HepG2 (cell line): ENCODE measurements around the gene FAAP100. TPM values are rescaled to one million over a fixed set of nuclear protein-coding genes. Genes with fewer than 3 reads are reported as not detected.

Experiments
- ATAC-seq: fragments of 200-7000 bp; cut with Tn5 transposase; 3 replicates; pipeline ENCODE4 v1.9.1; 2020; ENCODE audit warnings: mild to moderate bottlenecking, moderate library complexity
- BruUV-seq: library from RNA; stranded (reverse); fragments of 400-500 nt; replicated peaks from 2 replicates; lab custom pipeline; 2021; lab: Mats Ljungman, UMichigan
- CTCF ChIA-PET: fragments of 300-600 bp; formaldehyde crosslinking; extraction: SDS; loops from one replicate; lab custom pipeline; 2021; ENCODE audit warnings: low total read pairs, inconsistent platforms, low intra/inter-chr PET ratio; lab: Yijun Ruan, JAX
- POLR2A ChIA-PET: fragments of 350-600 bp; sonication (Branson Sonifier 250); formaldehyde crosslinking; loops from one replicate; lab custom pipeline; 2020; ENCODE audit warnings: antibody characterized with exemption, inconsistent platforms; lab: Yijun Ruan, JAX
- DNase-seq: peaks from one replicate; pipeline ENCODE4 v3.0.0-alpha.2; 2015; ENCODE audit warnings: low spot score
- FAIRE-seq: peaks from 3 replicates; lab custom pipeline; 2011; peaks lifted over from hg19 to GRCh38; lab: Jason Lieb, UNC
- H2AFZ ChIP-seq: one replicate; pipeline ENCODE4 v1.6.1; 2011; ENCODE audit warnings: low read length, inconsistent platforms
- H3K27ac ChIP-seq: fragments of 300-600 bp; 3 replicates; pipeline ENCODE4 v1.8.0; 2011; ENCODE audit warnings: mixed run types, mild to moderate bottlenecking, mixed read lengths, low read length, inconsistent platforms; ENCODE audit not compliant: insufficient read depth; ENCODE audit errors: extremely low read length
- H3K27me3 ChIP-seq, 2 experiments: fragments of 200-600 bp in 1 of 2; 2 replicates in 1 of 2; 3 replicates in 1 of 2; pipeline versions ENCODE4 v1.6.0 to v1.8.0; 2011; ENCODE audit warnings: low read length in 2 of 2, mild to moderate bottlenecking in 2 of 2, moderate library complexity in 2 of 2, inconsistent platforms in 1 of 2; ENCODE audit not compliant: insufficient read depth in 2 of 2, control insufficient read depth in 1 of 2
- H3K36me3 ChIP-seq, 2 experiments: fragments of 200-600 bp in 1 of 2; replicated peaks in 1 of 2; 2 replicates in 1 of 2; 3 replicates in 1 of 2; pipeline versions ENCODE4 v1.5.1 to v1.8.0; 2011; ENCODE audit warnings: low read length in 2 of 2, inconsistent platforms in 1 of 2; ENCODE audit not compliant: insufficient read depth in 2 of 2, control insufficient read depth in 1 of 2
- H3K4me1 ChIP-seq: 2 replicates; pipeline ENCODE4 v1.5.1; 2012; ENCODE audit warnings: low read length, inconsistent platforms; ENCODE audit not compliant: insufficient read depth
- H3K4me2 ChIP-seq: 2 replicates; pipeline ENCODE4 v1.6.0; 2011; ENCODE audit warnings: low read depth, low read length, inconsistent platforms
- H3K4me3 ChIP-seq, 3 experiments: fragments of 200-600 bp in 1 of 3; sonication (generic), shearing (Covaris generic) in 1 of 3; replicated peaks in 1 of 3; 2 replicates each; pipeline ENCODE4 v1.5.1; 2011 to 2016; ENCODE audit warnings: low read length in 3 of 3, inconsistent platforms in 2 of 3, low read depth in 2 of 3, mild to moderate bottlenecking in 2 of 3, control low read depth in 1 of 3, mixed read lengths in 1 of 3; ENCODE audit not compliant: insufficient read depth in 1 of 3
- H3K79me2 ChIP-seq: one replicate; pipeline ENCODE4 v1.6.1; 2011; ENCODE audit warnings: low read length, inconsistent platforms; ENCODE audit not compliant: insufficient read depth
- H3K9ac ChIP-seq: 2 replicates; pipeline ENCODE4 v1.6.0; 2011; ENCODE audit warnings: mild to moderate bottlenecking, low read depth, low read length, inconsistent platforms; ENCODE audit not compliant: insufficient read depth
- H3K9me3 ChIP-seq: 2 replicates; pipeline ENCODE4 v1.5.1; 2012; ENCODE audit warnings: mild to moderate bottlenecking, low read length
- H4K20me1 ChIP-seq: 2 replicates; pipeline ENCODE4 v1.6.0; 2011; ENCODE audit warnings: inconsistent platforms, mild to moderate bottlenecking, low read length, moderate library complexity; ENCODE audit not compliant: insufficient read depth
- GPN1 ChIP-seq: sonication (generic); formaldehyde crosslinking; IDR thresholded peaks from 2 replicates; pipeline ENCODE4 v1.5.1; 2020; ENCODE audit warnings: missing genetic modification reagents, borderline replicate concordance
- KLF11 ChIP-seq: IDR thresholded peaks from 2 replicates; pipeline ENCODE4 v1.6.1; 2016; ENCODE audit warnings: missing compliant biosample characterization
- KLF15 ChIP-seq: sonication (generic); formaldehyde crosslinking; IDR thresholded peaks from 2 replicates; pipeline ENCODE4 v1.8.1; 2023; ENCODE audit warnings: borderline replicate concordance, mild to moderate bottlenecking, inconsistent platforms, missing genetic modification reagents, mixed read lengths
- SOX13 ChIP-seq, 3 experiments: fragments of 450-650 bp in 1 of 3; sonication (generic) in 1 of 3; formaldehyde crosslinking in 1 of 3; IDR thresholded peaks in 2 of 3; conservative IDR thresholded peaks in 1 of 3; 2 replicates each; pipeline versions ENCODE4 v1.5.0 to v1.6.1; 2016 to 2020; ENCODE audit warnings: antibody characterized with exemption in 1 of 3, mild to moderate bottlenecking in 1 of 3, missing compliant biosample characterization in 1 of 3, missing genetic modification reagents in 1 of 3, moderate library complexity in 1 of 3
- SOX5 ChIP-seq: IDR thresholded peaks from 2 replicates; pipeline ENCODE4 v1.6.1; 2016; ENCODE audit warnings: borderline replicate concordance
- SOX6 ChIP-seq, 2 experiments: fragments of 450-650 bp in 1 of 2; sonication (generic) in 1 of 2; formaldehyde crosslinking in 1 of 2; IDR thresholded peaks; 2 replicates each; pipeline versions ENCODE4 v1.4.0 to v1.6.1; 2017 to 2020; ENCODE audit warnings: antibody characterized with exemption in 1 of 2, mild to moderate bottlenecking in 1 of 2, missing genetic modification reagents in 1 of 2
- SSRP1 ChIP-seq: IDR thresholded peaks from 2 replicates; pipeline ENCODE4 v1.6.1; 2016; ENCODE audit warnings: control low read depth
- ZNF615 ChIP-seq: sonication (generic); formaldehyde crosslinking; IDR thresholded peaks from 2 replicates; pipeline ENCODE4 v1.5.0; 2020; ENCODE audit warnings: mild to moderate bottlenecking, missing genetic modification reagents, borderline replicate concordance
- ZNF773 ChIP-seq: sonication (generic); formaldehyde crosslinking; IDR thresholded peaks from 2 replicates; pipeline ENCODE4 v1.4.0; 2020; ENCODE audit warnings: missing genetic modification reagents, borderline replicate concordance
- WGBS: methylation state at CpG from one replicate; pipeline ENCODE4 v1.1.6; 2017; ENCODE audit warnings: low lambda C conversion rate; 5-methylcytosine and 5-hydroxymethylcytosine counted together
- in situ Hi-C: cut with HindIII; loops from 2 replicates; pipeline ENCODE4 v1.10.0; 2017; ENCODE audit warnings: low pct_unique_long_range_greater_than_20kb; ENCODE audit not compliant: extremely low pct_ligation_motif_present
- intact Hi-C: fragments of 100-400 bp; cut with micrococcal nuclease; formaldehyde crosslinking; loops from one replicate; pipeline ENCODE4 v1.10.0; 2022; ENCODE audit not compliant: unreplicated experiment
- polyA plus RNA-seq, 8 experiments: library from polyadenylated mRNA; depleted of rRNA in 3 of 8; stranded (reverse) in 7 of 8; unstranded in 1 of 8; fragments of >200 nt; fragmentation: Illumina TruSeq in 4 of 8; extraction: Trizol in 4 of 8; gene quantifications; 2 replicates each; pipeline versions ENCODE4 v1.2.1 to v1.2.3, GENCODE V29; 2011 to 2016; ENCODE audit warnings: low read depth in 4 of 8, missing spikeins in 1 of 8, mixed read lengths in 1 of 8; ENCODE audit not compliant: insufficient read depth in 1 of 8
- total RNA-seq, 5 experiments: library from RNA; depleted of rRNA; stranded (reverse); fragments of >200 nt; fragmentation: Illumina TruSeq; extraction: Trizol; gene quantifications; 2 replicates each; pipeline ENCODE4 v1.2.3, GENCODE V29; 2016; ENCODE audit warnings: low read depth in 1 of 5
- TF ChIP-seq, protein P1 (sequence below): sonication (generic); formaldehyde crosslinking; IDR thresholded peaks from 2 replicates; pipeline ENCODE4 v1.8.0; 2022; ENCODE audit warnings: mild to moderate bottlenecking, missing genetic modification reagents, moderate library complexity

Gene FAAP100
- total and polyA plus RNA-seq, 2 of the 13 experiments (the other 11 are each of a cell fraction or from before 2014, with no cell fraction given) = 7.6 to 20.8 TPM

DNA sequence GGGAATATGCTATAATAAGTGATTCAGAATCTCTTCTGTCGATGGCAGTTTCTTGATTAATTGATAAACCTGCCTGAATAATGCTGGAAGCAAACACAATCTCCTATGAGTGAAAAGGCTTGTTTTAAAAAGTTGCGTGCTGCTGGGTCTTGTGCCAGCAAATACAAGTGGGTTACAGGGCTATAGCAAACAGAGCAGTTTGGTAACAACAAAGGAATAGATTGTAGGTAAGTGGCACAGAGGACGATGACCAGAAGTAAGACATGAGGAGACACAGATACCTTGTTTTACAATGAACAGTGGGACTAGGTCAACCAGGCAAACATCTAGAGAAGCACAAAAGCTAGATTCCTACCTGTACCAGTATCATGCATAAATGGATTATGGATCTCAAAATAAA, 23.7 kb upstream of the FAAP100 start:
- Histone ChIP-seq H4K20me1 (no peaks in the 10 kb centered on the region; the same call in 1 of the 2 replicates), H3K27ac (peak overlapping the region; percentile 77), H3K4me3 (peak overlapping the region in 1 of 3 experiments; percentile 56; a peak in 1 of 6 replicates), H3K36me3 (peaks cover 23 to 55% of the 10 kb centered on the region in 2 experiments), H3K9ac (peak overlapping the region; percentile 63), H2AFZ (no peak overlapping the region), H3K4me1 (peaks cover 34% of the 10 kb centered on the region), H3K4me2 (peak overlapping the region; percentile 71), H3K27me3 (no peaks in the 10 kb centered on the region), H3K79me2 (peaks cover 14% of the 10 kb centered on the region), H3K9me3 (no peaks in the 10 kb centered on the region)
- 59% methylated on average over 3 of the region's 3 CpGs for WGBS
- no peak for ATAC-seq
- ChIA-PET POLR2A (interaction anchor here (1.0 to 3.4 kb wide), 2 partner anchors 23 to 62 kb away, joined by 3 to 17 read pairs; partner anchors contain the start of gene FAAP100), CTCF (no interaction called here)
- peak; percentile 59 for DNase-seq
- peak; percentile 74 for FAIRE-seq
- BruUV-seq = no TSS peak
- TF ChIP-seq GPN1 (CRISPR knock-in tag) = no peak
- TF ChIP-seq KLF15 (CRISPR knock-in tag) = no peak
- no peak for TF ChIP-seq ZNF615 (CRISPR knock-in tag)
- TF ChIP-seq KLF11 (CRISPR knock-in tag) = no peak
- TF ChIP-seq, protein P1, sequence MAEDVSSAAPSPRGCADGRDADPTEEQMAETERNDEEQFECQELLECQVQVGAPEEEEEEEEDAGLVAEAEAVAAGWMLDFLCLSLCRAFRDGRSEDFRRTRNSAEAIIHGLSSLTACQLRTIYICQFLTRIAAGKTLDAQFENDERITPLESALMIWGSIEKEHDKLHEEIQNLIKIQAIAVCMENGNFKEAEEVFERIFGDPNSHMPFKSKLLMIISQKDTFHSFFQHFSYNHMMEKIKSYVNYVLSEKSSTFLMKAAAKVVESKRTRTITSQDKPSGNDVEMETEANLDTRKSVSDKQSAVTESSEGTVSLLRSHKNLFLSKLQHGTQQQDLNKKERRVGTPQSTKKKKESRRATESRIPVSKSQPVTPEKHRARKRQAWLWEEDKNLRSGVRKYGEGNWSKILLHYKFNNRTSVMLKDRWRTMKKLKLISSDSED (CRISPR knock-in tag) = no peak
- TF ChIP-seq SOX6 (IDR thresholded peaks at IDR 0.05) = no peak
- no peak for TF ChIP-seq SOX6 (CRISPR knock-in tag; IDR thresholded peaks at IDR 0.05)
- TF ChIP-seq ZNF773 (CRISPR knock-in tag) = no peak
- no peak for TF ChIP-seq SOX13 (IDR thresholded peaks at IDR 0.05)
- TF ChIP-seq SOX13 (CRISPR knock-in tag; conservative IDR thresholded peaks at IDR 0.05 in 1 of 2, IDR thresholded peaks at IDR 0.05 in 1 of 2) = peak in 1 of 2 experiments; percentile 19; a peak in 1 of 4 replicates
- peak; percentile 35; the same call in 1 of the 2 replicates for TF ChIP-seq SSRP1 (CRISPR knock-in tag)
- TF ChIP-seq SOX5 (CRISPR knock-in tag) = peak; percentile 21
- intact Hi-C loops = loop anchor here (2.0 kb wide), 1 partner anchor 23 kb away; the partner anchor contains the start of gene FAAP100
- in situ Hi-C loops = no loop called here
